OCI-LY7 (cell line): ENCODE results near the gene DLG5. TPM values are rescaled to one million over a fixed set of nuclear protein-coding genes. Genes with fewer than 3 reads are reported as not detected.

Experiments used
- BruUV-seq: library from RNA; stranded (reverse); fragments of 400-500 nt; replicated peaks from 2 replicates; lab custom pipeline; 2021; lab: Mats Ljungman, UMichigan
- CTCF ChIA-PET: fragments of 300-600 bp; sonication (Branson Sonifier 250); formaldehyde crosslinking; loops from one replicate; lab custom pipeline; 2022; ENCODE audit warnings: antibody characterized with exemption; ENCODE audit not compliant: unreplicated experiment; lab: Charles Lee
- POLR2A ChIA-PET: fragments of 300-600 bp; sonication (Branson Sonifier 250); formaldehyde crosslinking; loops from one replicate; lab custom pipeline; 2022; ENCODE audit warnings: antibody characterized with exemption; lab: Charles Lee
- DNase-seq: peaks from one replicate; pipeline ENCODE4 v3.0.0-alpha.2; 2015; ENCODE audit warnings: low spot score
- H2AFZ ChIP-seq: fragments of 200-600 bp; sonication (generic), shearing (Covaris generic); 2 replicates; pipeline ENCODE4 v1.6.1; 2014; ENCODE audit warnings: mild to moderate bottlenecking, antibody characterized with exemption, low read length, moderate library complexity
- H3K27ac ChIP-seq: fragments of 200-600 bp; sonication (generic); 2 replicates; pipeline ENCODE4 v1.5.1; 2014; ENCODE audit warnings: mixed run types, low read depth, mild to moderate bottlenecking, moderate library complexity, low read length, inconsistent platforms; ENCODE audit not compliant: poor library complexity, severe bottlenecking
- H3K36me3 ChIP-seq: fragments of 200-600 bp; sonication (generic); 2 replicates; pipeline ENCODE4 v1.6.1; 2014; ENCODE audit warnings: mild to moderate bottlenecking, antibody characterized with exemption, low read length, moderate library complexity, mixed read lengths; ENCODE audit not compliant: insufficient read depth
- H3K4me1 ChIP-seq: fragments of 200-600 bp; sonication (generic); 2 replicates; pipeline ENCODE4 v1.5.1; 2014; ENCODE audit warnings: mild to moderate bottlenecking, low read length; ENCODE audit not compliant: insufficient read depth, poor library complexity, severe bottlenecking
- H3K4me2 ChIP-seq: fragments of 200-600 bp; sonication (generic); 2 replicates; pipeline ENCODE4 v1.6.1; 2014; ENCODE audit warnings: mild to moderate bottlenecking, low read length
- H3K4me3 ChIP-seq: fragments of 200-600 bp; sonication (generic); 2 replicates; pipeline ENCODE4 v1.5.1; 2014; ENCODE audit warnings: mild to moderate bottlenecking, low read depth, low read length; ENCODE audit not compliant: poor library complexity, severe bottlenecking
- H3K79me2 ChIP-seq: fragments of 200-600 bp; sonication (generic); 2 replicates; pipeline ENCODE4 v1.6.1; 2016; ENCODE audit warnings: low read depth, mild to moderate bottlenecking, low read length, moderate library complexity, mixed read lengths; ENCODE audit not compliant: insufficient read depth
- H3K9me2 ChIP-seq: fragments of 200-600 bp; sonication (generic); 2 replicates; pipeline ENCODE4 v1.6.1; 2016; ENCODE audit warnings: mild to moderate bottlenecking, low read length, mixed read lengths; ENCODE audit not compliant: insufficient read depth
- H3K9me3 ChIP-seq: fragments of 200-600 bp; sonication (generic); 2 replicates; pipeline ENCODE4 v1.6.1; 2014; ENCODE audit warnings: mild to moderate bottlenecking, mixed run types, low read length, mixed read lengths
- H4K20me1 ChIP-seq: fragments of 200-600 bp; sonication (generic); 2 replicates; pipeline ENCODE4 v1.6.1; 2014; ENCODE audit warnings: mild to moderate bottlenecking, antibody characterized with exemption, low read length, moderate library complexity, mixed read lengths; ENCODE audit not compliant: insufficient read depth
- CTCF ChIP-seq: fragments of 200-600 bp; sonication (generic); conservative IDR thresholded peaks from 2 replicates; pipeline ENCODE4 v1.5.1; 2014; ENCODE audit warnings: mild to moderate bottlenecking, antibody characterized with exemption, low read length, moderate library complexity, mixed read lengths
- EZH2phosphoT487 ChIP-seq: fragments of 200-600 bp; sonication (generic); IDR thresholded peaks from 2 replicates; pipeline ENCODE4 v1.6.1; 2018; ENCODE audit warnings: low read depth, borderline replicate concordance, mild to moderate bottlenecking, mixed run types, antibody characterized with exemption, low read length, moderate library complexity, mixed read lengths
- intact Hi-C: fragments of 100-400 bp; cut with micrococcal nuclease; formaldehyde crosslinking; loops from one replicate; pipeline ENCODE4 v1.10.0; 2022; ENCODE audit not compliant: unreplicated experiment
- total RNA-seq, 2 experiments: library from RNA; depleted of rRNA in 1 of 2; stranded (reverse); fragments of >200 nt in 1 of 2; shearing (Covaris generic) in 1 of 2; gene quantifications; 2 replicates each; pipeline ENCODE4 v1.2.3, GENCODE V29; 2014 to 2022

The DLG5 gene
- total RNA-seq, 2 experiments from 2014 or later, result 0.27 TPM; not detected in 1

GRCh38 chr10:77955136-77955535, 28.6 kb upstream of the DLG5 start:
- Histone ChIP-seq H2AFZ (no peak overlapping the region), H3K4me1 (no peaks in the 10 kb centered on the region)
- BruUV-seq, result no TSS peak

GRCh38 chr10:77949167-77949566, 22.6 kb upstream of the DLG5 start:
- ChIA-PET CTCF (no interaction called here), POLR2A (no interaction called here)
- H2AFZ ChIP-seq, result no peak overlapping the region
- DNase-seq, result no peak
- no TSS peak for BruUV-seq
- H4K20me1 ChIP-seq, result no peaks in the 10 kb centered on the region
- no peak overlapping the region for H3K27ac ChIP-seq
- H3K9me2 ChIP-seq, result no peaks in the 10 kb centered on the region
- no peak for TF ChIP-seq EZH2phosphoT487
- no peak for TF ChIP-seq CTCF
- no peak overlapping the region for H3K4me2 ChIP-seq
- H3K79me2 ChIP-seq, result no peaks in the 10 kb centered on the region
- H3K4me3 ChIP-seq, result no peak overlapping the region
- H3K4me1 ChIP-seq, result no peaks in the 10 kb centered on the region
- H3K9me3 ChIP-seq, result peaks cover 4% of the 10 kb centered on the region; the same call in 1 of the 2 replicates
- H3K36me3 ChIP-seq, result no peaks in the 10 kb centered on the region
- intact Hi-C loops, result no loop called here

More at GRCh38 chr10:77955136-77955535, 28.6 kb upstream of the DLG5 start:
- H3K79me2 ChIP-seq, result no peaks in the 10 kb centered on the region
- intact Hi-C loops, result no loop called here
- H3K9me2 ChIP-seq, result no peaks in the 10 kb centered on the region
- H4K20me1 ChIP-seq, result no peaks in the 10 kb centered on the region
- H3K27ac ChIP-seq, result no peak overlapping the region
- H3K9me3 ChIP-seq, result peaks cover 4% of the 10 kb centered on the region; the same call in 1 of the 2 replicates
- TF ChIP-seq CTCF (no peak), EZH2phosphoT487 (no peak)
- H3K4me2 ChIP-seq, result no peak overlapping the region
- H3K4me3 ChIP-seq, result no peak overlapping the region
- POLR2A ChIA-PET, result no interaction called here
- DNase-seq, result no peak
- no peaks in the 10 kb centered on the region for H3K36me3 ChIP-seq
- CTCF ChIA-PET, result no interaction called here

GRCh38 chr10:77946084-77946483, 19.5 kb upstream of the DLG5 start:
- no TSS peak for BruUV-seq
- no peaks in the 10 kb centered on the region for H3K79me2 ChIP-seq
- H4K20me1 ChIP-seq, result no peaks in the 10 kb centered on the region
- no peak overlapping the region for H3K4me3 ChIP-seq
- no peaks in the 10 kb centered on the region for H3K36me3 ChIP-seq
- no peak for TF ChIP-seq EZH2phosphoT487
- TF ChIP-seq CTCF, result no peak
- no peaks in the 10 kb centered on the region for H3K9me2 ChIP-seq
- POLR2A ChIA-PET, result no interaction called here
- H3K4me2 ChIP-seq, result no peak overlapping the region
- DNase-seq, result no peak
- intact Hi-C loops, result no loop called here
- H3K9me3 ChIP-seq, result no peaks in the 10 kb centered on the region
- H2AFZ ChIP-seq, result no peak overlapping the region
- CTCF ChIA-PET, result no interaction called here
- H3K4me1 ChIP-seq, result no peaks in the 10 kb centered on the region
- H3K27ac ChIP-seq, result no peak overlapping the region
